K562 (cell line): ENCODE data around the gene ZNF865. TPM values are rescaled to one million over a fixed set of nuclear protein-coding genes. Genes with fewer than 3 reads are reported as not detected.
A peak's percentile ranks its signal among the peaks of the same experiment; 100 is the strongest.

Source experiments
- BDP1 ChIP-seq: IDR thresholded peaks from 3 replicates; pipeline ENCODE4 v1.6.1; 2011; ENCODE audit not compliant: insufficient read length, insufficient read depth
- BRCA1 ChIP-seq, 2 experiments: fragments of 450-650 bp in 1 of 2; sonication (generic) in 1 of 2; formaldehyde crosslinking in 1 of 2; IDR thresholded peaks; 2 replicates each; pipeline versions ENCODE4 v1.5.0 to v1.6.1; 2017 to 2020; ENCODE audit warnings: mild to moderate bottlenecking in 1 of 2, missing genetic modification reagents in 1 of 2
- CREB1 ChIP-seq, 2 experiments: sonication (generic) in 1 of 2; formaldehyde crosslinking in 1 of 2; IDR thresholded peaks; 2 replicates each; pipeline versions ENCODE4 v1.6.1 to v1.8.0; 2012 to 2022; ENCODE audit warnings: inconsistent platforms in 1 of 2, mild to moderate bottlenecking in 1 of 2, missing genetic modification reagents in 1 of 2, moderate library complexity in 1 of 2
- DIDO1 ChIP-seq: fragments of 450-650 bp; IDR thresholded peaks from 2 replicates; pipeline ENCODE4 v1.6.1; 2016; ENCODE audit warnings: low read depth, missing biosample characterization, missing genetic modification characterization
- E2F4 ChIP-seq: sonication (generic); formaldehyde crosslinking; IDR thresholded peaks from 2 replicates; pipeline ENCODE4 v1.8.0; 2022; ENCODE audit warnings: mild to moderate bottlenecking, low read depth, missing genetic modification reagents
- FOXM1 ChIP-seq, 2 experiments: fragments of 450-650 bp in 1 of 2; sonication (generic) in 1 of 2; formaldehyde crosslinking in 1 of 2; IDR thresholded peaks; 2 replicates each; pipeline versions ENCODE4 v1.6.1 to v1.9.0; 2017 to 2022; ENCODE audit warnings: low read depth in 2 of 2, mild to moderate bottlenecking in 2 of 2, missing genetic modification reagents in 1 of 2, moderate library complexity in 1 of 2
- GABPB1 ChIP-seq: sonication (generic); formaldehyde crosslinking; IDR thresholded peaks from 2 replicates; pipeline ENCODE4 v1.8.0; 2022; ENCODE audit warnings: mild to moderate bottlenecking, missing genetic modification reagents
- GATAD2A ChIP-seq: fragments of 450-650 bp; IDR thresholded peaks from 2 replicates; pipeline ENCODE4 v1.6.1; 2017
- NFXL1 ChIP-seq: fragments of 450-650 bp; formaldehyde crosslinking; IDR thresholded peaks from 2 replicates; pipeline ENCODE4 v1.4.0; 2021; ENCODE audit warnings: mild to moderate bottlenecking
- PBX2 ChIP-seq, 2 experiments: IDR thresholded peaks in 1 of 2; conservative IDR thresholded peaks in 1 of 2; 2 replicates each; pipeline ENCODE4 v1.6.1; 2016; ENCODE audit warnings: low read depth in 2 of 2, mild to moderate bottlenecking in 1 of 2, missing compliant biosample characterization in 1 of 2, missing genetic modification characterization in 1 of 2, moderate library complexity in 1 of 2
- PHF21A ChIP-seq: fragments of 450-650 bp; IDR thresholded peaks from 2 replicates; pipeline ENCODE4 v1.6.1; 2017; ENCODE audit warnings: low read depth, borderline replicate concordance
- PHF8 ChIP-seq: fragments of 200-600 bp; sonication (generic); IDR thresholded peaks from 2 replicates; pipeline ENCODE4 v1.6.1; 2012; ENCODE audit warnings: mixed run types, mild to moderate bottlenecking, inconsistent platforms, low read length, moderate library complexity, borderline replicate concordance
- PHTF2 ChIP-seq: fragments of 250-450 bp; sonication (Bioruptor Pico); IDR thresholded peaks from 2 replicates; pipeline ENCODE4 v1.5.0; 2021; ENCODE audit warnings: mild to moderate bottlenecking
- POLR2B ChIP-seq: fragments of 450-650 bp; IDR thresholded peaks from 2 replicates; pipeline ENCODE4 v1.6.1; 2018; ENCODE audit warnings: low read depth; ENCODE audit not compliant: partially characterized antibody
- POU5F1 ChIP-seq: fragments of 150-350 bp; IDR thresholded peaks from 2 replicates; pipeline ENCODE4 v1.6.1; 2014; ENCODE audit warnings: borderline replicate concordance, low read length, low read depth, mild to moderate bottlenecking; ENCODE audit not compliant: partially characterized antibody
- SIRT6 ChIP-seq: IDR thresholded peaks from one replicate; pipeline ENCODE4 v1.6.1; 2012; ENCODE audit warnings: low read depth, mild to moderate bottlenecking, control low read depth, inconsistent platforms, low read length, moderate library complexity
- TARDBP ChIP-seq: fragments of 450-650 bp; IDR thresholded peaks from 2 replicates; pipeline ENCODE4 v1.6.1; 2016
- TCF15 ChIP-seq: fragments of 250-450 bp; sonication (Bioruptor Pico); IDR thresholded peaks from 2 replicates; pipeline ENCODE4 v1.8.0; 2022; ENCODE audit warnings: moderate library complexity, mild to moderate bottlenecking, inconsistent platforms
- TFE3 ChIP-seq: fragments of 450-650 bp; formaldehyde crosslinking; IDR thresholded peaks from 2 replicates; pipeline ENCODE4 v1.4.0; 2020; ENCODE audit warnings: mild to moderate bottlenecking, mixed read lengths
- ZNF217 ChIP-seq: sonication (generic); formaldehyde crosslinking; IDR thresholded peaks from 2 replicates; pipeline ENCODE4 v1.8.0; 2022; ENCODE audit warnings: mild to moderate bottlenecking, missing genetic modification reagents
- ZNF23 ChIP-seq: fragments of 250-450 bp; sonication (Bioruptor Pico); IDR thresholded peaks from 2 replicates; pipeline ENCODE4 v1.4.0; 2020; ENCODE audit warnings: mild to moderate bottlenecking
- ZNF24 ChIP-seq: fragments of 450-650 bp; IDR thresholded peaks from 2 replicates; pipeline ENCODE4 v1.6.1; 2016
- ZNF324 ChIP-seq: fragments of 250-450 bp; sonication (Bioruptor Pico); IDR thresholded peaks from 2 replicates; pipeline ENCODE4 v1.4.0; 2020; ENCODE audit warnings: mild to moderate bottlenecking
- polyA plus RNA-seq, 8 experiments: library from polyadenylated mRNA; depleted of rRNA in 4 of 8; stranded (reverse) in 5 of 8; unstranded in 3 of 8; fragments of >200 nt; fragmentation: Nextera tagmentation in 2 of 8; fragmentation: Illumina TruSeq in 1 of 8; extraction: Ambion mirVana in 2 of 8; extraction: Trizol in 1 of 8; gene quantifications; 2 replicates each; pipeline versions ENCODE4 v1.2.1 to v1.2.3, GENCODE V29; 2011 to 2014; ENCODE audit warnings: inconsistent platforms in 1 of 8, missing spikeins in 1 of 8
- total RNA-seq, 7 experiments: library from RNA; depleted of rRNA in 6 of 7; stranded (reverse); fragments of >200 nt in 6 of 7; fragmentation: Illumina TruSeq in 2 of 7; extraction: Trizol in 2 of 7; gene quantifications; 2 replicates each; pipeline versions ENCODE4 v1.2.1 to v1.2.3, GENCODE V29; 2011 to 2021; ENCODE audit warnings: low replicate concordance in 1 of 7

The ZNF865 gene
- total and polyA plus RNA-seq, 9 of the 15 experiments (the other 6 are each of a cell fraction or from before 2014, with no cell fraction given) = 0.40 to 18.8 (median 1.6) TPM; not detected in 2

GRCh38 chr19:55640043-55640576 is 34.7 kb downstream of the ZNF865 start (continued):
- peak; percentile 88; the same call in 1 of the 2 replicates for TF ChIP-seq ZNF217 (CRISPR knock-in tag)
- peak; percentile 86 for TF ChIP-seq GABPB1 (CRISPR knock-in tag)
- TF ChIP-seq CREB1 (IDR thresholded peaks at IDR 0.05) = no peak; the same call in 1 of the 2 replicates
- peak; percentile 87 for TF ChIP-seq CREB1 (CRISPR knock-in tag; IDR thresholded peaks at IDR 0.05)
- no peak for TF ChIP-seq ZNF23 (CRISPR knock-in tag)
- TF ChIP-seq PHF21A = 0 out of 2 replicates have a peak, but pooled peaks have one; percentile 8
- no peak for TF ChIP-seq PBX2 (CRISPR knock-in tag; IDR thresholded peaks at IDR 0.05; ENCODE audit: low read depth)
- TF ChIP-seq PBX2 (tag; conservative IDR thresholded peaks at IDR 0.05; ENCODE audit: low read depth) = no peak
- TF ChIP-seq ZNF24 = no peak
- TF ChIP-seq TFE3 (CRISPR knock-in tag) = peak; percentile 5; the same call in 1 of the 2 replicates
- no peak for TF ChIP-seq POU5F1
- TF ChIP-seq PHF8 = no peak
- no peak for TF ChIP-seq DIDO1 (tag)
- no peak for TF ChIP-seq SIRT6
- TF ChIP-seq E2F4 (CRISPR knock-in tag) = peak; percentile 93
- no peak for TF ChIP-seq PHTF2 (CRISPR knock-in tag)
- TF ChIP-seq FOXM1 (IDR thresholded peaks at IDR 0.05; ENCODE audit: low read depth) = no peak
- TF ChIP-seq FOXM1 (CRISPR knock-in tag; IDR thresholded peaks at IDR 0.05; ENCODE audit: low read depth) = peak; percentile 92
- peak; percentile 15; the same call in 1 of the 2 replicates for TF ChIP-seq TCF15 (CRISPR knock-in tag)
- TF ChIP-seq BDP1 = no peak
- no peak for TF ChIP-seq TARDBP
- TF ChIP-seq BRCA1 (IDR thresholded peaks at IDR 0.05) = no peak
- TF ChIP-seq BRCA1 (CRISPR knock-in tag; IDR thresholded peaks at IDR 0.05) = 0 out of 2 replicates have a peak, but pooled peaks have one; percentile 39
- no peak for TF ChIP-seq NFXL1 (CRISPR knock-in tag)
- TF ChIP-seq ZNF324 (CRISPR knock-in tag) = no peak
- TF ChIP-seq GATAD2A = peak; percentile 10; the same call in 1 of the 2 replicates
- peak; percentile 12 for TF ChIP-seq POLR2B
